ENCODE data around the gene QRICH2.
A peak's percentile ranks its signal among the peaks of the same experiment; 100 is the strongest.
"Not testable (repeated sequence)": the region's sequence is repeated elsewhere in the genome, so short reads cannot be mapped to it uniquely, and the experiment has no call there.

The QRICH2 gene, protein sequence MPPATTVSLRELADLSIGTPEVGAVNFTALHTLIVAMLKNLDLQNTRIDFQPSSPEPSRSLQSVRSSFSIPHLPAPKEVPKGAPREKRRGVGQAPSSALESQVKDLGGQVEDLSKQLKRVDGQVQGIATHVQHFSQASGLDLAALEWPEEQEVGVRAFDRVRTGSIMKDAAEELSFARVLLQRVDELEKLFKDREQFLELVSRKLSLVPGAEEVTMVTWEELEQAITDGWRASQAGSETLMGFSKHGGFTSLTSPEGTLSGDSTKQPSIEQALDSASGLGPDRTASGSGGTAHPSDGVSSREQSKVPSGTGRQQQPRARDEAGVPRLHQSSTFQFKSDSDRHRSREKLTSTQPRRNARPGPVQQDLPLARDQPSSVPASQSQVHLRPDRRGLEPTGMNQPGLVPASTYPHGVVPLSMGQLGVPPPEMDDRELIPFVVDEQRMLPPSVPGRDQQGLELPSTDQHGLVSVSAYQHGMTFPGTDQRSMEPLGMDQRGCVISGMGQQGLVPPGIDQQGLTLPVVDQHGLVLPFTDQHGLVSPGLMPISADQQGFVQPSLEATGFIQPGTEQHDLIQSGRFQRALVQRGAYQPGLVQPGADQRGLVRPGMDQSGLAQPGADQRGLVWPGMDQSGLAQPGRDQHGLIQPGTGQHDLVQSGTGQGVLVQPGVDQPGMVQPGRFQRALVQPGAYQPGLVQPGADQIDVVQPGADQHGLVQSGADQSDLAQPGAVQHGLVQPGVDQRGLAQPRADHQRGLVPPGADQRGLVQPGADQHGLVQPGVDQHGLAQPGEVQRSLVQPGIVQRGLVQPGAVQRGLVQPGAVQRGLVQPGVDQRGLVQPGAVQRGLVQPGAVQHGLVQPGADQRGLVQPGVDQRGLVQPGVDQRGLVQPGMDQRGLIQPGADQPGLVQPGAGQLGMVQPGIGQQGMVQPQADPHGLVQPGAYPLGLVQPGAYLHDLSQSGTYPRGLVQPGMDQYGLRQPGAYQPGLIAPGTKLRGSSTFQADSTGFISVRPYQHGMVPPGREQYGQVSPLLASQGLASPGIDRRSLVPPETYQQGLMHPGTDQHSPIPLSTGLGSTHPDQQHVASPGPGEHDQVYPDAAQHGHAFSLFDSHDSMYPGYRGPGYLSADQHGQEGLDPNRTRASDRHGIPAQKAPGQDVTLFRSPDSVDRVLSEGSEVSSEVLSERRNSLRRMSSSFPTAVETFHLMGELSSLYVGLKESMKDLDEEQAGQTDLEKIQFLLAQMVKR (N-terminal part only)

DNA sequence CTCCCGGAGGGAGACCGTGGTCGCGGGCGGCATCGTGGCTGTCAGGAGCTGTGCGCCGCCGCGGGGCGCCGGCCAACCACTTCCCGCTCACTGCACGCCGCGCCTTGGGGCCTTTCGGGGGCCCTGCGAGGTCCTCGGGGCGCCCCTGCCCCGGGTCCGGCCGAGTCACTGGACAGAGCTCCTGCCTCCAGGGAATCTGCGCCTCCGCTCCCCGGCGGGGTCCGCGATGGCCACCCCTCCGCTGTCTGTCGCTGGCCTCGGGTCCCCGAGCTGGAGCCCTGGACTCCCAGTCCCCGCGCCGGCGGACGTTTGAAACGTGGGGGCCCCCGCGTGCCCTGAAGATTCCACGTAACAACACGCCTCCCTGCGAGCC lies at the start of gene QRICH2:
QRICH2 (minus strand) TSS at position 311 of the 373 bp plus-strand sequence; CDS start at position 33, 278 bp downstream.
- no peak for DNase-seq

DNA sequence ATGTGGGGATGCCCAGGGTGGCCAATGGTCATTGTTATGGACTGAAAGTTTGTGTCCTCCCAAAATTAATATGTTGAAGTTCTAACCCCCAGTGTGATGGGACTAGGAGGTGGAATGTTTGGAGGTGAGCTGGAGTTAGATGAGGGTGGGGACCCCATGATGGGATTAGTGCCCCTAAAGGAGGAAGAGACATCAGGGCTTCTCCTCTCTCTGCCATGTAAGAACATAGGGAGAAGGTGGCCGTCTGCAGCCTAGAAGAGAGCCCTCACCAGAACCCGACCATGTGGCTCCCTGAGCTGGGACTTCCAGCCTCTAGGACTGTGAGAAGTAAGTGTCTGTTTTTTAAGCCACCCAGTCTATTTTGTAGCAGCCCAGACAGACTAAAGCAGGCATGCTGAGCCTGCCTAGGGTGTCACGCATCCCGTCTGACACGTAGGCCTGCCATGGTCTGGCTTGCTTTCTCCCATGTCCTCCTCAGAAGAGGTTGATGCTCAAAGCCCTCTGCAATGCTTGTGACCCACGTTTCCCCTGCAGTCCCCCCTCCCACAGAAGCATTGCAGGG lies 49.6 kb upstream of the QRICH2 start:
- no peak for DNase-seq

DNA sequence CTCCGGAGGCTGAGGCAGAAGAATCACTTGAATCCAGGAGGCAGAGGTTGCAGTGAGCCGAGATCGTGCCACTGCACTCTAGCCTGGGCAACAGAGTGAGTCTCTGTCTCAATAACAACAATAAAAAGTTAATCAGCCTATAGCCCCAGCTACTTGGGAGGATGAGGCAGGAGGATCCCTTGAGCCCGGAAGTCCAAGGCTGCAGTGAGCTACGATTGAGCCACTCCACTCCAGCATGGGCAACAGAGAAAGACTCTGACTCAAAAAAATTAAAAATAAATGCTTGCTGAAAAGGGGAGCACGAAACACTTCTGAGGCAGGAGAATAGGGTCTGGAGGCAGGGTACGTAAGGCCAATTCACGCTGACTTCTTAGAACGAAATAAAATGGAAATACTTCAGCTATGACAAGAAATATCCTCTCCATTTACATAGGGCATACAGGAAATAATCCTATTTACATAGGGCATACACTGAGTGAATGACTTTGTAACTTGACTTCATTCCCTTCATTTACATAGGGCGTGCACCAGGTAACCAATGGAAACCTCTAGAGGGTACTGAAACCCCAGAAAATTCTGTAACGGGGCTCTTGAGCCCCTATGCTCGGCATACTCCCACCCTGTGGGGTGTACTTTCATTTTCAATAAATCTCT lies 48.9 kb upstream of the QRICH2 start:
- no peak for DNase-seq

DNA sequence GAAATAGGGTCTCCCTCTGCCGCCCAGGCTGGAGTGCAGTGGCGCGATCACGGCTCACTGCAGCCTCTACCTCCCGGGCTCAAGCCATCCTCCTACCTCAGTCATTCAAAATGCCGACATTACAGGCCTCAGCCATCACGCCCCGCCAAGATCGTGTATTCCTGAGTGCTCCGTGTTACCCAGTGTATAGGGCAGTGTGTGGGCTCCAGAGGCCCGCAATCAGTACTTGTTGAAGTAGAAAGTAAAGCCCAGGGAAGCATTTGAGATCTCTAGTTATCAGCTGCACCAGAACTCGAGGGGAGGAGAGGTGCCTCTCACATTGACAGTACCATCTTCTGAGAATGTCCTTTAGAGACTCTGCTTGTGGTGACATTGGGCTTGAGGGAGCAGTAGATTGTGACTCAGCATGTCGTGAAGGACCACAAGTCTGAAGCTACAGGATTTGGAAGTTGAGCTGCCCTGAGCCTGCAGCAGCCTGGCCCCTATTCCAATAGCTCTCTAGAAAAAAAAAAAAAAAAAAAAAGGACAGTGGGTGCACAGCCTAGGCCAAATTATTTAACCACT lies 46.8 kb upstream of the QRICH2 start:
- no peak for DNase-seq

DNA sequence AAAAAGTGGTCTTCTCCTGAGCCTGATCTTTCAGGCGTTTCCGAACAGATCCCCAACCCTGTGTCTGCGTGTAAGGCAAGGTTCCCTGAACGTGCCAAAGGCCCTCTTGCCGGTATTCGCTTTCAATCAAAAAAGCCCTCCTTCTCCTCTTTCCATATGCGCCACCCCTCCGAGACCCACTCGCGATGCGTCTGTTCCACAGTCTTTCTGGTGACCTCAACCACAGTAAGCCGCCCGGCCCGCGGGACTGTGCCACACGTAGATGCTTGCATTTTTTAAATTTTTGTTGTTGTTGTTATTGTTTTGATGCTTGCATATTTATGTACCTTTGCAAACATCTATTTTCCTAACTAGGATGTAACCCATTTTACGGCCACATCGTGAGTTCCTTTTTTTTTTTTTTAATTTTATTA lies 46.2 kb upstream of the QRICH2 start:
- DNase-seq = no peak

DNA sequence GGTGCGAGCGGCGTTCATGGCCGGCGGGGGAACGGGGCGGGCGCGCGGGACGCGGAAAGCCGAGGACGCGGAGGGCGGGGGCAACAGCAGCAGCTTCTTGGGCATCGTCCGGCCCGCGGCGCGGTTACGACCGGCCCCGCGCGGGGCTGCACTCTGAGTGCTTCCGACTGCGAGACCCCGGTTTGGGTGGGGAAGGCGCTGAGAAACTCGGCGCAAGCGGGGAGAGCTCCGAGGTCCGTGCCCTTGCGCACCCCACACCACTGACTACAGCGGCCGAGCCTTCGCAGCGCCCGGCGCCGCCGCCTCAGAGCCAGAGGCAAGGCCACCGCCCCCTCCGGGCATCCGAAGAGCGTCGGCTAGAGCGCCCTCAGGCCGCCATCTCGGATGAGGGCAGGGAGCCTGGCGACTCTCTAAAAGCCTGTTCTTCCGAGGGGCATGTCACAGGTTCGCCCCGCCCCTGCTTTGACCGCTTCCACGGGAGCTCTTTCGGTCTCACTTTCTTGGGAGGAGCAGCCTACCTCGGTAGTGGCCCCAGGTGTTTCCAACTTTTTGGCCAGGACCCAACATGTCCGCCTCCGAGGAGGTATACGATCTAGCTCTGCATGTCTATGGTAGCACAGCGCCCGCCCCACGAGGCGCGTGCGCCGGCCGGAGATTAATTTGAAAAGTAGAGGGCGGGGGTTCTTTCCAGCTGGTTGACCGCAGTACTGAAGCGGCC lies 45.7 kb upstream of the QRICH2 start, which contains the start of gene PRPSAP1:
PRPSAP1 (minus strand) TSS at position 318 of the 718 bp plus-strand sequence; CDS start at position 105, 213 bp downstream.
- peak; percentile 83 to 85 for DNase-seq

DNA sequence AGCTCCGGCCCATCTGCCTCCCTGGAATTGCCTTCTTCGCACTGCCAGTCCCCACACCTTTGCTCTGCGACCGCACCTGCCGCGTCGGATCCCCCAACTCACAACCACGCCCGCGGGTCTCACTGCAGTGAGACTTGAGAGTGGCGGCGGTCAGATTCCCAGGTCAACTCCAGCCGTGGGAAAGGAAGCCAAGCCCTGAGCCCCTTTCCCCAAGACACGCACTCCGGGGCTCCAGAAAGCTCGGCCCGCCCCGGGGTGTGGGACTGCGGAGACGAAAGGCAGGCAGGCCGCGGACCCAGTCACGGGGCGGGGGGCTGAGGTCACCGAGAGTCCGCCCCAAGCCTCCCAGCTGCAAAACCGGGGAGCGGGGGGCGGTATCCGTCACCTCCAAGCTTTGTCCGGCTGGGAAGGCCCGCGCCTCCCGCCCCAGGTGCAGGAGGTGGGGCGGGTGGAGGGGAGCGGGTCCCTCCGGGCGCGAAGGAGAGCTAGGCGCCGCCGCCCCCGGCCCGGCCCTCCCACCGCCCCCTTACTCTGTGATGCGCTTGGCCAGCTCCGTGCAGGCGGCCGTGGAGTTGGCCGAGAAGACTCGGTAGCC lies 45.0 kb upstream of the QRICH2 start:
- DNase-seq = no peak

DNA sequence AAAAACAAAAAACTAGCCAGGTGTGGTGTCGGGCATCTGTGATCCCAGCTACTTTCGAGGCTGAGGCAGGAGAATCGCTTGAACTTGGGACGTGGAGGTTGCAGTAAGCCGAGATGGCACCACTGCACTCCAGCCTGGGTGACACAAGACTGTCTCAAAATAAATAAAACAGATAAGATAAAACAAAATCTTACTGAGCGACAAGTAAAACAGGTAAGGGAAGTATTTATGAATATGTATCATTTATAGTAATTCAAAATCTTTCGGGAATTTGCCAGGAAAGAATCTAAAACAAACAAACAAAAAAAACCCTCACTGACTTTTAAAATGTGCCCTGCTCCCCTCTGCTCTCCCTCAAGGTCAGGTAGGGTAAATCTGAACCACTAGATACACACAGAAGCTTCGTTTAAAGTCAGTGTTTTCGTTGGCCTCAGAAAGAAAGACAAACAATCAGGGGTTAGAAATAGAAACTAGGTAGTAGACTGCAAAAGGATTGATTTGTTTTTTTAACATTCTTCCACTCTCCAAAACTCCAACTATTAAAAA lies 43.5 kb upstream of the QRICH2 start:
- DNase-seq = no peak

DNA sequence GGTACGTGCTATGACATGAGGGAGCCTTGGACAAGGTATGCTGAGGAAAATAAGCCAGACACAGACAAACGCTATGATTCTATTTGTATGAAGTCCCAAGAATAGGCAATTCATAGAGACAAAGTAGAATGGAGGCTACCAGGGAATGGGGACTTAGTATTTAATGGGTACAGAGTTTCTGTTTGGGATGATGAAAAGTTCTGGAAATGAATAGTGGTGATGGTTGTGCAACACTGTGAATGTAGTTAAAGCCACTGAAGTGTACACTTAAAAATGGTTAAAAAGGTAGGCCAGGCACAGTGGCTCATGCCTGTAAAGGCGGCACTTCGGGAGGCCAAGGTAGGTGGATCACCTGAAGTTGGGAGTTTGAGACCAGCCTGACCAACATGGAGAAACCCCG lies 42.4 kb upstream of the QRICH2 start:
- DNase-seq = no peak

DNA sequence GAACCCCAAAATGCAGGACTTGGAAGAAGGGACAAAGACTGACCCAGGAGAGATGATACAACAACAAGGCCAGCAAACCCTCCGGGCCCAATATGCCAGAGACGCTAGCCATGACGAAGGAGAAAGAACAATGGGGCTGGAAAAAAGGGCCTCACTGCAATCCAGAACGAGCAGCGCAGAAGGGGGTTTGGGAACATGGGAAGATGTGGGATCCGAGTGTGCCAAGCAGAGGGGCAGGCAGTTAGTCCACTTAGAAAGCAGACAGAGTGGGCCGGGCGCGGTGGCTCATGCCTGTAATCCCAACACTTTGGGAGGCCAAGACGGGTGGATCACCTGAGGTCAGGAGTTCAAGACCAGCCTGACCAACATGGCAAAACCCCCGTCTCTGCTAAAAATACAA lies 38.9 kb upstream of the QRICH2 start:
- not testable (repeated sequence) for DNase-seq

DNA sequence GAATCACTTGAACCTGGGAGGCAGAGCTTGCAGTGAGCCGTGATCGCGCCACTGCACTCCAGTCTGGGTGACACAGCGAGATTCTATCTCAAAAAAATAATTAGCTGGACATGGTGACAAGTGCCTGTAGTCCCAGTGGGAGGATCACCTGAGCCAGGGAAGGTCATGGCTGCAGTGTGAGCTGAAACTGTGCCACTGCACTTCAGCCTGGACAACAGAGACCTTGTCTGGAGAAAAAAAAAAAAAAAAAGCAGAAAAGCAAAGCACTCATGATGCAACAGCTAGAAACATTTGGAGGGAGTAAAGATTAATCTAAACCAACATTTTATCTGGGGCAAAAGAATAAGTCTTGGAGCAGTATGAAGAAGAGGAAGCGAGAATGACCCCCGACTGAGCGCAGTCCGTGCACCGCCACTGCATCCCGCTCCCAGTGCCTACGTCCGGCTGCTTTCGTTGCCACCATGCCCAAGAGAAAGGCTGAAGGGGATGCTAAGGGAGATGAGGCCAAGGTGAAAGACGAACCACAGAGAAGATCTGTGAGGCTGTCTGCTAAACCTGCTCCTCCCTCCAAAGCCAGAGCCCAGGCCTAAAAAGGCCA lies 37.4 kb upstream of the QRICH2 start:
- DNase-seq = no peak

DNA sequence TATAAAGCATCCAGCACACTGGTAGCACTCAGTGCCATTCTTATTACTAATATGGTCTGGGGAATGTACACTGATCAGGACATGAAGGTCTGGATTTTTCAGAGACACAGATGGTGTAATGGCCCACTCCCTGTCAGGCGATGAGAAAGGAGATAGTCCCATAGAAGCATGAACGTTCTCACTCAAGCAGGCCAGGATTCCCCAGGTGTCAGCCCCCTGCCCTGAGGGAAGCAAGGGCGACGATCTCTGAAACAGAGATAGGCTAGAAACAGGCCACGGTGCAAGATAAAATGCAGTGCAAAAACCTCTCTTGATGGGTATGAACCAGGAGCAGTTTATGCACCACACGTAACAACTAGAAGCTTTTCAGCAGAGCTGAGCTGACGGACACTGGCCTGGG lies 35.0 kb upstream of the QRICH2 start:
- no peak for DNase-seq

DNA sequence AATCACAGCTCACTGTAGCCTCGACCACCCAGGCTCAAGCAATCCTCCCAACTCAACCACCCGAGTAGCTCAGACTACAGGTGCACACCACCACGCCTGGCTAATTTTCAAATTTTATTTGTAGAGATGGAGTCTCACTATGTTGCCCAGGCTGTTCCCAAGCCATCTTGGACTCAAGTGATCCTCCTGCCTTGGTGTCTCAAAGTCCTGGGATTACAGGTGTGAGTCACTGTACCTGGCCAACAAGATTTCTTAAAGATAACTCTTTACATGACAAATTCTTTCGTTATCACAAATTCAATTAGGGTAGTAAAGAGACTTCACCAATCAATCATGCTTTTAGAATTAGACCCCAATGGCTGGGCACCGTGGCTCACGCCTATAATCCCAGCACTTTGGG lies 33.2 kb upstream of the QRICH2 start:
- DNase-seq = no peak

DNA sequence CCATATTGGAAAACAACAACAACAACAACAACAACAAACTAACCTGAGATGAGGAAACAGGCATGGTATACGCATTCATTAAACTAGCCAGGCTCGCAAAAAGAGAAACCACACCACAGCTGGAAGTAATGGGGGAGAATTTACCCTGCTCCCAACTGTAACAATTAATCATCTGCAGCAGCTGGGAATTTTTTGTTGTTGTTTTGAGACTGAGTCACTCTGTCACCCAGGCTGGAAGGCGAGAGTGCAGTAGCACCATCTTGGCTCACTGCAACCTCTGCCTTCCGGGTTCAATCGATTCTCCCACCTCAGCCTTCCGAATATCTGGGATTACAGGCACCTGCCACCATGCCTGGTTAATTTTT lies 29.3 kb upstream of the QRICH2 start:
- no peak for DNase-seq

DNA sequence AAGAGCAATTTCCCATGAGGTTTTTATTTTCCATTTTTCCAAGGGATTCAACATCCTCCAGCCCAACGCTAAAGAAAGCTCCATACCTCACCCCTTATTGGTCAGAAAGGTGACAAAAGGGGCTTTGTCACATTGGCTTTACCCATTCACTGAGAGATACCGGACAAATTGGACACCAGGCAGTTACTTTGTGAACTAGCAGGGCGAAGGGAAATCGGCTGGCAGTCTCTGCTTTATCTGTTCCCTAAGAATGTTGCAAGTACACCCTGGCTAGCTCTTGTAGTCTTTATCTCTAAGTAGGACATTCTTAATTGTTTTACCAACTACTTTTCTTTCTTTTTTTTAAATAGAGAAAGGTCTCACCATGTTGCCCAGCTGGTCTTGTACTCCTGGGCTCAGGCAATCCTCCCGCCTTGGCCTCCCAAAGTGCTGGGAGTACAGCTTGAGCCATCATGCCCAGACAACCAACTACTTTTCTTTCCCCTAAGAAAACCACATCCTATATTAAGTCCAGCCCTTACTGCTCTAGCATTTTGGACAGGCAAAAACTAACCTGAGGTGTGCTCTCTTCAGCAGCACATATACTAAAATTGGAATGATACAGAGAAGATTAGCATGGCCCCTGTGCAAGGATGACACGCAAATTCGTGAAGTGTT lies 28.8 kb upstream of the QRICH2 start:
- no peak for DNase-seq

DNA sequence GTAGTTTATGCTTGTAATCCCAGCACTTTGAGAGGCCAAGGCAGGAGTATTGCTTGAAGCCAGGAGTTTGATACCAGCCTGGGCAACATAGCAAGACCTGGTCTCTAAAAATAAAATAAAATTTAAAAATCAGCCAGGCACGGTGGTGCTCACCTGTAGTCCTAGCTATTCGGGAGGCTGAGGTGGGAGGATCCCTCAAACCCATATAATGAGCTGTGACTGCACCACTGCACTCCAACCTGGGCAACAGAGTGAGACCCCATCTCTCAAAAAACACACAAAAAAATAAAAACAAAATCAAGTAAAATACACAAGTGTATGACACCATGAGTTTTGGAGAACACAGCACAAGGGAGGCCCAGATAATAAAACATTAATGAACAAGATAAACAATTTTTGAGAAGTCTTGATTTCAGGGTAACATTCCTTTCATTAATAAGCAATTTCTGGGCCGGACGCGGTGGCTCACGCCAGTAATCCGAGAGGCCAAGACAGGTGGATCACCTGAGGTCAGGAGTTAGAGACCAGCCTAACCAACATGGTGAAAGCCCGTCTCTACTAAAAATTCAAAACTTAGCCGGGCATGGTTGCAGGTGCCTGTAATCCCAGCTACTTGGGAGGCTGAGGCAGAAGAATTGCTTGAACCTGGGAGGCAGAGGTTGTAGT lies 27.8 kb upstream of the QRICH2 start:
- DNase-seq = no peak

DNA sequence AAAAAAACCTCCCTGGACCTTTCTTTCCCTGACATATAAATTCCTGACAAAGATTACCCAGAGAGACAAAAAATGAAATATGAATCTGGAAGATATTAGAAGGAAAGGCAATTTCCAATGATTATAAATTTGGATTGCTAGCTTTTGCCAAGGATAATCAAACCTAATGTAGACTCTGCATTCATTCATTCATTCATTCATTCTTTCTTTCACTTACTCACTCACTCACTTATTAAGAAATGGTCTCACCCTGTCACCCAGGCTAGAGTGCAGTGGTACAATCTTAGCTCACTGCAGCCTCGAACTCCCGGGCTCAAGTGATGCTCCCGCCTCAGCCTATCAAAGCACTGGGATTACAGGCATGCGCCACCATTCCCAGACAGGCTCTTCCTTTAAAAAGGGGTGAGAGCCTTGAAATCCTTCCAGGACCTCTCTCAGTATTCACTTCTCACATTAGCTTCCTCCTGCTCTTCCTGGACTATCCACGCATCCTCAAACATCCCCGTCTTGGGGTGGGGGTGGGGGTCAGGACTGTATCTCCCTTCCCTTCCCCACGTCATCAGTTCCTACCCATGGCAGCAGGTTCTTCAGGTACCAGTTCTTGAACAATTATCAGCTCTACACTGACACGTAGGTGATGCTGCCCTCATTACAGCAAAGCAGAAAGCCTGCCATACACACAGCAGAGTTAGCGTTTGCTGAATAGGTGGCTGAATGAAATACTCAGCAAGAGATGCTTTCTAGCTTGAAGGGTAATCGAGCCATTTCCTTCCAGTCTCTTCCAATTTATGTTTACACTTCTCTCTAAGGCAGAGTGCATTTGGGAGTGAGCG lies 25.8 kb upstream of the QRICH2 start:
- DNase-seq = no peak

DNA sequence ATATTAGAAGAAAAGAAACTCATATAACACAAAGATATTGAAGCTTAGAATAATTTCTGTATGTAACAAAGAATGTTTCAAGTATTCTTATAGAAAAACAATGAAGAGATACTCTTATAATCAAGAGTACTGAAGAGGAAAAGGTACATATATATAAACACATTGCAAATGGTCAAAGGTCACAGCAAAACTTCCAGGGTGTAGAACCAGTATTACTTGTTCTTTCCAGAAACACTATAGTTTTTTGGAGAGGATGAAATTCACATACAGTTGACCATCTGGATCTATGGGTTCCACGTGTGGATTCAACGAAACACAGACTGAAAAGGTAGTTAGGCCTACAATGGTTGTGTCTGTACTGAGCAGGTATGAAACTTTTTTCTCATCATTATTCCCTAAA lies 23.0 kb upstream of the QRICH2 start:
- no peak for DNase-seq

Data from CD4-positive, alpha-beta T cell treated with Interleukin-1 beta for 1 hour (primary cell).